ENCODE data around the gene KAZN. TPM values are rescaled to one million over a fixed set of nuclear protein-coding genes. Genes with fewer than 3 reads are reported as not detected.

The KAZN gene
- total and polyA plus RNA-seq, 4 experiments from 2014 or later, result 0.08 to 0.47 TPM; not detected in 2

DNA sequence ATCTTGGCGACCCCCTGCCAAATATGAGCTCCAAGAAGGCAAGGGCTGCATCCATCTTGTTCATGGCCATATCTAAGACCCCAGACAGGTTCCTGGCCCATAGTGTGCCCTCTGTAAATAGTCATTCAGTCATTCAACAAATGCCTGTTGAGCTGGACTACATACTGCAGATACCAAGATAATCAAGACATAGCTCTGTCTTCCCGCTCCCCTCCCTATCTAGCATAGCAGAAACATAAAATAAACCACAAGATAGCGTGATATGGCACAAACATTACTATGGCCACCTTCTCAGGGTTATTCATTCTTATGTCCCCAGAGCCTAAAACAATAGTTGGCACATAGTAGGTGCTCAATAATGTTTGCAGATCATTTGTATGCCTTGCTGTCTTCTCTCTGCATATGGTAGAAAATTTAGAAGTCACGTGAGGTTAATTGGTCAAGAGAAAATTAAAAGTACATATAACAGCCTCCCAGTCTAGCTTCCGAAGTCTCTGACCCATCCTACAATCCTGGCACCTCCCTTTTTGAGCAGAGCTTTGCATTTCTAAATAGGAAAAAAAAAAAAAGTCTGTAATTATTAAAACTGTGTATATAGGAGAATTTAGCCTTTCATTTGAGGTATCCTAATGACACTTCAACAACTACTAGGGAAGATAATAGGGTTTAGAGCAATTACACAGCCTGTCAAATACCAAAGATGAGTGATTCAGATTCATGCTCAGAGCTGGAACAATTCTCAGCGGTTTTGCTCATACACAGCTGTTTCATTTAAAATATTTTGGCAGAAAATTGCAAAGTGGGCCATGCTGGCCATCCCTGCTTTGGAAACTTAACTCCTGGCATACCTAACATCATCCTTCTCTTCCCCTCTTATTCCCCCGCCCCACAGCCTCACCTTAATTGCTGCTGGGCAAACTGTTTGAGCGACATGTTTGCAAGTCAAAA is 219.0 kb downstream of the KAZN start:
- Histone ChIP-seq H3K9me3 (ENCODE audit: control insufficient read depth in 1 of 2, low read length in 2 of 2) (no peaks in the 10 kb centered on the region), H3K4me3 (ENCODE audit: low read length in 2 of 2) (no peak overlapping the region), H3K27me3 (ENCODE audit: insufficient read depth, low read length) (no peaks in the 10 kb centered on the region), H3K27ac (ENCODE audit: low read depth, low read length) (no peak overlapping the region), H3K4me1 (ENCODE audit: insufficient read depth, low read length) (no peaks in the 10 kb centered on the region), H3K36me3 (ENCODE audit: insufficient read depth, low read length) (no peaks in the 10 kb centered on the region)
- no peak overlapping the region for H3K4me3 Mint-ChIP-seq
- POLR2A ChIA-PET (ENCODE audit: partially characterized antibody), result no interaction called here
- H3K4me1 Mint-ChIP-seq, result no peaks in the 10 kb centered on the region
- DNase-seq, result no peak
- peaks cover 0 to 3% (median 0%) of the 10 kb centered on the region in 8 donors for H3K9me3 Mint-ChIP-seq
- H3K27ac Mint-ChIP-seq, result no peak overlapping the region
- H3K27me3 Mint-ChIP-seq, result peaks cover 1 to 9% of the 10 kb centered on the region in 2 donors
- CTCF ChIA-PET (ENCODE audit: partially characterized antibody), result no interaction called here
- no peaks in the 10 kb centered on the region for H3K36me3 Mint-ChIP-seq
- intact Hi-C loops (cut with micrococcal nuclease), result no loop called here

DNA sequence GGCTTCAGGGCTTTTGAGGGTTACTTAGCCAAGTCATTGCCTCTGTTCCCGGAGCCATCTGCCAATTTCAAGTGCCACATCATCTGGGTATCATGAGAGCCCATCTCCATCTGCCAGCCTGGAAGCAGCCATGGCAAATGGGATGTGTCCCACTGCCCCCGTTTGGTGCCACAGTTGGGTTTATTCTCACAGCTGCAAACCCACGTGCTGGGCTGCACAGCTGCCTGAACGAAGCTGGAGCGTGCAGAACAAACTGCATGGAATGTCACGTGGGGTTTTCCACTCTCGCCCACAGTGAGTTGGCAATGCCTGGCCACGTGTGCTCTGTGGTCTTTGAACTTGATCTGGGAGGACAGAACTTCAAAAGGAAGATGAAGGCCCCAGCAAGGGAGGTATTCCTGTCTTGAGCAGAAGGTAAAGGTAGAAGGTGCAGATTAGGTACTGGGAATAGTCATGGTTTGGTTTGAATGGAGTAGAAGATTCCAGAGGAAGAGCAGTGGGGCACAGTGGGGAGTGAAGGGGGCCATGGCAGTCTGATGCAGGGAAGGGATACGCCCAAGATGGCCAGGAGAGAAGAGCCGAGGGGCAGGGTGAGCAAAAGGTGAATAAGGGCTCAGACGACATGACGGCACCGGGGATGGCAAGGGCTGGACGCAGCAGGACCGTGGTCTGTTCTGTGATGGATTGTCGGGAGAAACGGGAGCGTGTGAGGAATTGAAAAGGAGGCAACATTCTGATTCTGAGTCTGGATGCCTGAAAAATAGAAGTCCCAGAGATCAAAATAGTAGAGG is 222.0 kb downstream of the KAZN start:
- Histone ChIP-seq H3K27me3 (ENCODE audit: insufficient read depth, low read length) (no peaks in the 10 kb centered on the region), H3K9me3 (ENCODE audit: control insufficient read depth in 1 of 2, low read length in 2 of 2) (no peaks in the 10 kb centered on the region), H3K4me1 (ENCODE audit: insufficient read depth, low read length) (no peaks in the 10 kb centered on the region), H3K27ac (ENCODE audit: low read depth, low read length) (no peak overlapping the region), H3K36me3 (ENCODE audit: insufficient read depth, low read length) (no peaks in the 10 kb centered on the region), H3K4me3 (ENCODE audit: low read length in 2 of 2) (no peak overlapping the region)
- Mint-ChIP-seq H3K4me3 (no peak overlapping the region), H3K27me3 (peaks cover 1 to 9% of the 10 kb centered on the region in 2 donors), H3K27ac (no peak overlapping the region), H3K4me1 (no peaks in the 10 kb centered on the region), H3K36me3 (no peaks in the 10 kb centered on the region), H3K9me3 (no peaks in the 10 kb centered on the region)
- POLR2A ChIA-PET (ENCODE audit: partially characterized antibody), result no interaction called here
- CTCF ChIA-PET (ENCODE audit: partially characterized antibody), result no interaction called here
- intact Hi-C loops (cut with micrococcal nuclease), result no loop called here
- no peak for DNase-seq

DNA sequence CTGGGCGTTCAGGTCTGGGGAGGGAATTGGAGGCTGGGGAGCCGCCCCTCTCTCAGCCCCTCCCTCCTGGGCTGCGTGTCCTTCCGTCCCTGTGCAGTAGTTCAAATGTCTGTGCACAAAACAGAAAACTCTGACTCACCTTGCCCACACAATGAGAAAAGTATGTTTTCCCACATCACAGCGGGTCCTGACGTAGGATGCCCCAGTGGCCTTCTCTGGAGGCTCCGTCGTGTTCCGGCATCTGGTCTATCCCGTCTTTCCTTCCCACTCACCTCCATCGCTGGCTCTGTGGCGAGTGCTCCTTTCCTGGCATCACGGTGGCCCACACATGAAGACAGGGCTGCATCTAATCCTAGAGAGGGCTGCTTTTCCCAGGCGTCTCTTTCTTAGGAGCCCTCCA is 224.0 kb downstream of the KAZN start:
- intact Hi-C loops (cut with micrococcal nuclease), result no loop called here
- POLR2A ChIA-PET (ENCODE audit: partially characterized antibody), result no interaction called here
- H3K4me1 Mint-ChIP-seq, result no peaks in the 10 kb centered on the region
- H3K4me1 ChIP-seq (ENCODE audit: insufficient read depth, low read length), result no peaks in the 10 kb centered on the region
- CTCF ChIA-PET (ENCODE audit: partially characterized antibody), result no interaction called here
- H3K9me3 Mint-ChIP-seq, result peaks cover 0 to 4% (median 0%) of the 10 kb centered on the region in 8 donors
- H3K9me3 ChIP-seq (ENCODE audit: control insufficient read depth in 1 of 2, low read length in 2 of 2), result no peaks in the 10 kb centered on the region
- peaks cover 2 to 6% of the 10 kb centered on the region in 2 donors for H3K27me3 Mint-ChIP-seq
- DNase-seq, result no peak
- no peak overlapping the region for H3K4me3 ChIP-seq (ENCODE audit: low read length in 2 of 2)
- no peak overlapping the region for H3K4me3 Mint-ChIP-seq
- H3K27ac Mint-ChIP-seq, result no peak overlapping the region
- H3K27me3 ChIP-seq (ENCODE audit: insufficient read depth, low read length), result no peaks in the 10 kb centered on the region
- H3K27ac ChIP-seq (ENCODE audit: low read depth, low read length), result no peak overlapping the region
- no peaks in the 10 kb centered on the region for H3K36me3 ChIP-seq (ENCODE audit: insufficient read depth, low read length)
- no peaks in the 10 kb centered on the region for H3K36me3 Mint-ChIP-seq

DNA sequence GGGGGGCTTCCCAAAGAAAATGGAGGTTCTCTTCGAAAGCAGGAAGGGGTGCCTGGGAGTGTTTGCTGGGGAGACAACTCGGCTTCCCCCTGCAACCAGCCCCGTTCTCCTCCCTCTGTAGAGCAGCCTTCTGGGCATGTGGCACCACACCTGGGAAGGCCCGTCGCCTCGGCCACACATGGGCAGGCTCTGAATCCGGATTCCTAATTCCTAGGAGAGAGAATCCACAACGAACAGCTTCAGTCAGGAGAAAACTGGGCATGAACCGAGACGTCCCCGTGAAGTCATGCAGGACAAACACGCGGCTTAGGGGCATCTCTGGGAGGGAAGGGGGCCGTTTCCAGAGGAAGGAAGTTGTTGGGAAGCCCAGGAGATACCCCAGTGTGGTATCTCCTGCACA is 224.5 kb downstream of the KAZN start:
- Mint-ChIP-seq H3K4me3 (peak overlapping the region in 1 of 8 donors; percentile 66), H3K9me3 (peaks cover 0 to 4% (median 0%) of the 10 kb centered on the region in 8 donors), H3K4me1 (no peaks in the 10 kb centered on the region), H3K27ac (no peak overlapping the region), H3K36me3 (no peaks in the 10 kb centered on the region), H3K27me3 (peaks cover 4 to 5% of the 10 kb centered on the region in 2 donors)
- no peaks in the 10 kb centered on the region for H3K4me1 ChIP-seq (ENCODE audit: insufficient read depth, low read length)
- DNase-seq, result no peak
- no peaks in the 10 kb centered on the region for H3K36me3 ChIP-seq (ENCODE audit: insufficient read depth, low read length)
- H3K27me3 ChIP-seq (ENCODE audit: insufficient read depth, low read length), result no peaks in the 10 kb centered on the region
- intact Hi-C loops (cut with micrococcal nuclease), result no loop called here
- no peak overlapping the region for H3K27ac ChIP-seq (ENCODE audit: low read depth, low read length)
- ChIA-PET CTCF (ENCODE audit: partially characterized antibody) (no interaction called here), POLR2A (ENCODE audit: partially characterized antibody) (no interaction called here)
- H3K4me3 ChIP-seq (ENCODE audit: low read length in 2 of 2), result no peak overlapping the region
- no peaks in the 10 kb centered on the region for H3K9me3 ChIP-seq (ENCODE audit: control insufficient read depth in 1 of 2, low read length in 2 of 2)

DNA sequence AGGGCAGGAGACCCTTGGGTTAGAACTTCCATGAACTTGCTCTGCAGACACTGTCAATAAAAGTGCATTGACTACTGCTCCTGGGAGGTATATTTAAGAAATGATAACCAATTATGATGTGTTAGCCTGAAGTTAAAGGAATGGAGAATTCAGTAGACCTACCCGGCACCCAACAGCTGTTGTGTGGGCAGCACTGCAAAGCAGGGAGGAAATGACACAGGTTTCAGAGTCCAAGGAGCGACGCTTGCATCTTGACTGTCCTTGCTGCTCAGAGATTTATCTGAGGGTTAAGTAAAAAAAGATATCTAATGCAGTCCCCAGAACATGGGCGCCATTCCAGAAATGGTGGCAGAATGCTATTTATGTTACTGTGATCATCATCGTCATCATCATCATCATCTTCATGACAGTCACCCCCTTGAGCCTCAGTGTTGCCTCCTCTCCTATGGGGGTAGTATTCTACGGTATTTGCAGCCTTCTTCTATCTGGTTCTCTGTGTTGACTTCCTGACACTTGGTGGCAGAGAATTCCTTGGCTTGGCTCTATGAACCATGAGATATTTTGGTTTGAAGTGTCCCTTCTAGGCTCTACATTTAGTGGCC is 225.9 kb downstream of the KAZN start:
- peaks cover 0 to 4% (median 0%) of the 10 kb centered on the region in 8 donors for H3K9me3 Mint-ChIP-seq
- H3K4me3 ChIP-seq (ENCODE audit: low read length in 2 of 2), result no peak overlapping the region
- intact Hi-C loops (cut with micrococcal nuclease), result no loop called here
- H3K27me3 ChIP-seq (ENCODE audit: insufficient read depth, low read length), result no peaks in the 10 kb centered on the region
- ChIA-PET CTCF (ENCODE audit: partially characterized antibody) (no interaction called here), POLR2A (ENCODE audit: partially characterized antibody) (no interaction called here)
- no peak overlapping the region for H3K27ac ChIP-seq (ENCODE audit: low read depth, low read length)
- H3K9me3 ChIP-seq (ENCODE audit: control insufficient read depth in 1 of 2, low read length in 2 of 2), result no peaks in the 10 kb centered on the region
- DNase-seq, result no peak
- no peaks in the 10 kb centered on the region for H3K4me1 ChIP-seq (ENCODE audit: insufficient read depth, low read length)
- no peak overlapping the region for H3K4me3 Mint-ChIP-seq
- H3K27me3 Mint-ChIP-seq, result peaks cover 2 to 4% of the 10 kb centered on the region in 2 donors
- no peaks in the 10 kb centered on the region for H3K36me3 Mint-ChIP-seq
- no peaks in the 10 kb centered on the region for H3K36me3 ChIP-seq (ENCODE audit: insufficient read depth, low read length)
- no peak overlapping the region for H3K27ac Mint-ChIP-seq
- H3K4me1 Mint-ChIP-seq, result no peaks in the 10 kb centered on the region

DNA sequence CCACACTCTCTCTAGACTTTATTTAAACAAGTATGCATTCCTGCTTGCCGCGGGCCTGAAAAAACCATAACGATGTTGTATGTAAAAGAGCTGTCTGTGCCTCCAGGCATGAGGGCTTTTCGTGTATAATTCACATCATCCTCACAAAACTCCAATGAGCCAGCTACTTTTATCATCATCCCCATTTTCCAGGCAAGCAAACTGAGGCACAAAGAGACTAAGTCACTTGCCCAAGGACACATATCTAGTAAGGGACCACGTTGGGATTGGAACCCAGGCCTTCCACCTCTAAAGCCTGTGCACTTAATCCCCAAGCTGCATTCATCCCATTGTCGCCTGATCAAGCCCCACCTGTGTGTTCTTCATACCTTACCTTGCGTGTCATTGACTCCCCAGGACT is 226.9 kb downstream of the KAZN start:
- ChIA-PET CTCF (ENCODE audit: partially characterized antibody) (no interaction called here), POLR2A (ENCODE audit: partially characterized antibody) (no interaction called here)
- Mint-ChIP-seq H3K9me3 (peaks cover 0 to 4% (median 0%) of the 10 kb centered on the region in 8 donors), H3K36me3 (no peaks in the 10 kb centered on the region), H3K4me1 (no peaks in the 10 kb centered on the region), H3K27me3 (peaks cover 3 to 4% of the 10 kb centered on the region in 2 donors), H3K27ac (no peak overlapping the region), H3K4me3 (no peak overlapping the region)
- Histone ChIP-seq H3K4me3 (ENCODE audit: low read length in 2 of 2) (no peak overlapping the region), H3K36me3 (ENCODE audit: insufficient read depth, low read length) (no peaks in the 10 kb centered on the region), H3K4me1 (ENCODE audit: insufficient read depth, low read length) (no peaks in the 10 kb centered on the region), H3K27ac (ENCODE audit: low read depth, low read length) (no peak overlapping the region), H3K27me3 (ENCODE audit: insufficient read depth, low read length) (no peaks in the 10 kb centered on the region), H3K9me3 (ENCODE audit: control insufficient read depth in 1 of 2, low read length in 2 of 2) (no peaks in the 10 kb centered on the region)
- DNase-seq, result no peak
- intact Hi-C loops (cut with micrococcal nuclease), result no loop called here

DNA sequence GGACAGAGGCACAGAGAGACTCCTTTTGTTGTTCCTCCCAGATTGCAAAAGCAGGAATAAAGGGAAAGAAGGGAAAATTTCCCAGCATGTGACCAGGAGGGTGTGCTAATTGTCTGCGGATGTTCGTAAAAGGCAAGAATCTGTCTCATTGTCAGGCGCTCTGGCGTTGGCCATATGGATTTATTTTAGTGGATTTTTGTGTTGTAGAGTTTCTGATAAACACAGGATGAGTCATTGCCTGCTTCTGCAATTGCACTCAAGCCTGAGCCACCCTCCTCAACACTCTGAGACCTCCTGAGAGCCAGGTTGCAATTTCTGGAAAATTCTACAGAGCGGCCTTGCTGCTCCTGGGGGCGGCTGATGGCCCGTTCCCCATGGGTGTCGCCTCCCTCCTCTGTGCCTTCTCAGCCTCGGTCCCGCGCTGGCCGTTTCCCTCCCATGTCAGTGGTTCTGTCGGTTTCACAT is 227.7 kb downstream of the KAZN start:
- Mint-ChIP-seq H3K27me3 (peaks cover 4 to 5% of the 10 kb centered on the region in 2 donors), H3K27ac (no peak overlapping the region), H3K9me3 (peaks cover 0 to 6% (median 0%) of the 10 kb centered on the region in 8 donors), H3K36me3 (no peaks in the 10 kb centered on the region), H3K4me1 (no peaks in the 10 kb centered on the region), H3K4me3 (no peak overlapping the region)
- H3K27ac ChIP-seq (ENCODE audit: low read depth, low read length), result no peak overlapping the region
- no peaks in the 10 kb centered on the region for H3K4me1 ChIP-seq (ENCODE audit: insufficient read depth, low read length)
- intact Hi-C loops (cut with micrococcal nuclease), result no loop called here
- CTCF ChIA-PET (ENCODE audit: partially characterized antibody), result no interaction called here
- no peaks in the 10 kb centered on the region for H3K36me3 ChIP-seq (ENCODE audit: insufficient read depth, low read length)
- H3K4me3 ChIP-seq (ENCODE audit: low read length in 2 of 2), result no peak overlapping the region
- no peaks in the 10 kb centered on the region for H3K27me3 ChIP-seq (ENCODE audit: insufficient read depth, low read length)
- DNase-seq, result no peak
- H3K9me3 ChIP-seq (ENCODE audit: control insufficient read depth in 1 of 2, low read length in 2 of 2), result no peaks in the 10 kb centered on the region
- POLR2A ChIA-PET (ENCODE audit: partially characterized antibody), result no interaction called here
